Epidermal melanocyte (primary cell): Measurements from ENCODE around the gene SYNJ2.

Experiments used
- DNase-seq: peaks from one replicate; pipeline ENCODE4 v3.0.0; 2011; ENCODE audit warnings: low spot score; ENCODE audit not compliant: insufficient read length

Gene SYNJ2

DNA sequence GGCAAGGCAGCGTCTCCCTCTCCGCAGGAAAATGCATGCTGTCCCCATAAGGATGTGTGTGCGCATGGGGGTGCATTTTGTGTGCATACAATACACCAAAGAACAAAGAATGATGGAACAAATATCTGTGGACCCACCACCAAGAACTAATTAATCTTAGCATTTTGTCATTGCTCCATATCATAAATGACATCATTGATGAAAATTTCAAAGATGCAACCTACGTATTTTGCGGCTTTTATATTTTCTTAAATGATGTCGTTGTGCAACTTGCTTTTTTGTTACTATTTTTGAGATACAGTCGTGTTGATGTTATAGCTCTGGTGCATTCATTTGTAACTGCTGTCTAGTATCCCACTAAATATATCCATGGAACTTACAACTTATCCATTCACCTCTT, 96.7 kb downstream of the SYNJ2 start:
- no peak for DNase-seq

DNA sequence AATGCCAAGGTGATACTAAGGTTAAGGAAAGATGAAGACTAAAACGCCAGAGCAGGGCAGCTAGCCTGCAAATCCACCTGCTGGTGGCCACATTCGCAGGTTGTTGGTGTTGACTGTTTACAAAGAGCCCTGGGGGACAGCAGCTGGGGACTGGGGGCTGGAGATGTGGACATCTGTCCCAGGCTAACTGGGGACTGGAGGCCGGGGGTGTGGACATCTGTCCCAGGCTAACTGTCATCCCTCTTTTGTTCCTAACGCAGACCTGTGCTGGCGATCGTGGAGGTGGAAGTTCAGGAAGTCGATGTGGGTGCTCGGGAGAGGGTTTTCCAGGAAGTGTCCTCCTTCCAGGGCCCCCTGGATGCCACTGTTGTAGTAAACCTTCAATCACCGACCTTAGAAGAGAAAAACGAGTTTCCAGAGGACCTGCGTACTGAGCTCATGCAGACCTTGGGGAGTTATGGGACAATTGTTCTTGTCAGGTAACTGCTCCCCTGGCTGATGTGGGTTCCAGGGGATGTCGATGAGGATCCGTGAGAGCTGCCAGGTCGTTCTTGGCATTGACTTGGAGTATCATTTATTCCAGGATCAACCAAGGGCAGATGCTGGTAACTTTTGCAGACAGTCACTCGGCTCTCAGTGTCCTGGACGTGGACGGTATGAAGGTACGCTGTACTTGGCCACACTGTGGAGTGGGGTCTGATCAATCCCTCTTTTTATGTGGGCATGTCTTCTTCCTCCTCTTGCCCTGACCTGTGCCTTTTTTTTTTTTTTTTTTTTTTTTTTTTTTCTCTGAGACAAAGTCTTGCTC, 99.4 kb downstream of the SYNJ2 start:
- DNase-seq, result no peak

DNA sequence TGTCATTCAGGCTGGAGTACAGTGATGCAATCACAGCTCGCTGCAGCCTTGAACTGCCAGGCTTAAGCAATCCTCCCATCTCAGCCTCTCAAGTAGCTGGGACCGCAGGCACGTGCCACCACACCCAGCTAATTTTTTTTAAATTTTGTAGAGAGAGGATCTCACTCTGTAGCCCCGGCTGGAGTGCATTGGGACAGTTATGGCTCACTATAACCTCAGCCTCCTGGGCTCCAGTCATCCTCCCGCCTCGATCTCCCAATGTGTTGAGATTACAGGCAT, 99.9 kb downstream of the SYNJ2 start:
- no peak for DNase-seq

DNA sequence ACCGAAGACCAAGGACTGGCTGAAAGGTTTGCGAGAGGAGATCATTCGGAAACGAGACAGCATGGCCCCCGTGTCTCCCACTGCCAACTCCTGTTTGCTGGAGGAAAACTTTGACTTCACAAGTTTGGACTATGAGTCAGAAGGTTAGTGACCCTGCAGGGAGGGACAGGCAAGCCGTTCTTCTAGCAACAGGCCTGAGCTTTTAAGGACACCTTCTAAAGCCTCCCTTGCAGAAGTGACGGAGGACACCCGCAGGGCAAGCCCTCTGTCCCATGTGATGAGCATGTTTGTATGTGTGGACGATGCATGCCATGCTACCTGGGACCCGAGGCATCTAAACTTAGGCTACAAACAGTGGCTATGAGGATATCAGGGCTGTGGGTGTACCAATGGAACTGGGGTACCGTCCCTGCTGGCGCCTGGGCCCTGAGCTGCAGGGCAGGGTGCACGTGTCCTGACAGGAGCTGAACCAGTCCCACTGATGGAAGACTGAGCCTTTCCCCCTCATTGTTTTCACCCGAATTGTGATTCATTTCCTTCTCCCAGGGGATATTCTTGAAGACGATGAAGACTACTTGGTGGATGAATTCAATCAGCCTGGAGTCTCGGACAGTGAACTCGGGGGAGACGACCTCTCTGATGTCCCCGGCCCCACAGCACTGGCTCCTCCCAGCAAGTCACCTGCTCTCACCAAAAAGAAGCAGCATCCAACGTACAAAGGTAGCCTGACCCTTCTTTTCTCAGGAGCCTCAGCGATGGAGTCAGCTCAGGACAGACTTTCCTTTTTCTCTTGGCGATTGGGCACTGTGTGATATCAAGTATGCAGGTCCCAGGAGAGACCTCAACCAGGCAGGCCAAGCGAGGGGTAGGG, 102.0 kb downstream of the SYNJ2 start:
- DNase-seq, result no peak

DNA sequence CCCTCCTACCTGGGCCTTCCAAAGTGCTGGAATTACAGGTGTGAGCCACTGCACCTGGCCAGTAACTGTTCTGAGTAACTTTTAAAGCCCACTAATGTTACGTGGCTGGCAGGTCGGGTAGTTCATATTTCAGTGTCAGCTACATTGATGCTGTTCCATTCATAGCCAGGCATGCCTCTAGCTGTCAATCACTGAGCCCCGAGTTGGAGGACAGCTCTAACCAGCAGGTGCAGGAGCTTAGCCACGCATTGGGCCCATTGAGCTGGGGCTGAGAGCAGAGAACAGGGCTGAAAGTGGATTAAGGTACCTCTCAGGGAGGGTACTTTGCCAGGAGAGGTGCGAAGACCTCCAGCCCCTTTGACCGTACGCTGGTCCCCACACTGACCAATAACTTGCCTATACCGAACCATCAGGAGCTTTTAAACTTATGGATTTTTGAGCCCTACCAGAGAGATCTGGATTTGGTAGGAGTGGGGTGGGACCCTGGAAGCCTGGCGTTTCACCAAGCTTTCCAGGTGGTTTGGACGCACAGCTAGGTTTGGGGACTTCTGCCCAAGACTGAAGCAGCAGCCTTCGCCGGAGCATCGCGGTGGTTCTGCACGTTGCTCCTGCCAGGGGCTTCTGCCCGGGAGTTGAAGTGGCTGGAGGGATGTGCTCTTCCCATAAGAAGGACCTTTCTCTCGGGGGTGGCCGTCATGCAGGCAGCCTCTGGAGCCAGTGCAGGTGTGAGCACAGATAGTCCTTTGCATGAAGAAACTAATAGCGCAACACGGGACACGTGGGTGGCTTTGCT, 103.8 kb downstream of the SYNJ2 start:
- no peak for DNase-seq

DNA sequence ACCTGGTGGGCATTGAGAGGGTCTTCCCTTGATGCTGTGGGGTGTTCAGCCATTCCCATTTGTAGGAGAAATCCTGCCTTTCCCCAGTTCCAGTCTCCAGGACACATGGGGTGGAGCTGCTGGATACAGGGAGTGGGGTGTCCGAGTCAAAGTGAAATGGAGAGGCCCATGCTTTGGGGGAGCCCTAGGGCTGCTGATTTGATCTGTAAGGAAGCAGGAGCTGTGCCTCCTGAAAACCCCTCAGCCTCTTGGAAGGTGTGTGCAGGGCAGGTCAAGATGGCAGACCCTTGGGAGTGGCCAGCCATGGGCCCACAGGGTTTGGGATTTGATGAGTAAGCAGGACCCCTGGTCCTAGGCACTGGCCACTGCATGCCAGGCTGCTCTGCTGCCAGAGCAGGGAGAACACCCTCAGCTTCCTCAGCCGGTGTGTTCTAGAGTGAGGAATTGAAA, 104.4 kb downstream of the SYNJ2 start:
- no peak for DNase-seq

DNA sequence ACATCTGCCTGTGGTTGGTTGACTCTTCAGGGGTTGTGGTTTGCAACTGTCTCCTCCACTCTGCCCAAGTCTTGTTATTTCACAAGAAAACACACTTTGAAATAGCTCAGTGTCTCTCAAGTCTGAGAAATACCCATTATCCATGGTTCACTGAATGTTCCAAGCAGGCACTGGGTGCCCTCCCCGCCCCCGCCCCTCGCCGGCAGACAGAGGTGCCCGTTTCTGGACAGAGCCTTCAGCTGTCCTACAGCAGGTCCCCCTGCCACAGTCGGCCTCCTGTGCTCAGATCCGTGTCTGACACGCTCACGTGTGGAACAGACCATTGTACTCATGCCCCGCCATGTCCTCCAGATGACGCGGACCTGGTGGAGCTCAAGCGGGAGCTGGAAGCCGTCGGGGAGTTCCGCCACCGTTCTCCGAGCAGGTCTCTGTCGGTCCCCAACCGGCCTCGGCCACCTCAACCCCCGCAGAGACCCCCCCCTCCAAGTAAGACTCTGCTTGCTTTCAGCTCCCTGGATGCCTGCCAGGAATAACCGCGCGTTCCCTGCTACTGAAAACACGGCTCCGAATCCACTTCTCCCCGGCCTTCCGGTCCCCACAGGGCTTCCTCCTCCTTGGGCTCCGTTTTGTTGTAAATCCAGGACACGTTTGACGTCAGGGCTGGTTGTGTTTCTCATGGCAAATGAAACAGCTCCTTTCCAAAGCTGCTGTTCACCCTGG, 105.0 kb downstream of the SYNJ2 start:
- DNase-seq, result no peak

DNA sequence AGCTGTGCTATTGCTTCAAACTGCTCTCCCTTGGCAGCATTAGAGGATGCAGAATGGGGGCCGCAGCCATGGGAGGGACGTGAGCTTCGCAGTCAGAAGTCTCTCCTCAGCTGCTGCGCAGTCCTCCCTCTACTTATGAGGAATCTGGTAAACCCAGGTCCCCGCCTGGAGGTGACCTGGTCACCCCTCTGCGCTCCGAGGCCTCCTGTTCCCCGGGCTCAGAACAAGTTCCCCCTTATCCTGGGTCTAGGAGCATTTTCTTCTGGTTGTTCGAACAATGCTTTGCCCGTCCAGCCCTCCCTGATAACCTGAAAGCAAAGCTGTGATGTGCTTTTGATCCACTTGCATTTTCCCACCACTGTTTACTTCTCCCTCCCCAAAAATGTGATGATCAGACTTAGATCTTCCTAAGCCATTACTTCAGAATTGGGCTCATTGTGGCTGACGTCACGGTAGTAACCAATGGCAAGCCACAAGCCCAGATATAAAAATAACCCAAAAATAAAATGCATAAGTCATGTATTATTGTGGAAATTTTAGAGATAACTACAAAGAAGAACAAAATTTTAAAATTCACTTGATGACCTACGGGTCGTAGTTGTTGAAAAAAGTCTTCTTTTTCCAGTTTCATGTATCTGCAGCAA, 105.7 kb downstream of the SYNJ2 start:
- no peak for DNase-seq

DNA sequence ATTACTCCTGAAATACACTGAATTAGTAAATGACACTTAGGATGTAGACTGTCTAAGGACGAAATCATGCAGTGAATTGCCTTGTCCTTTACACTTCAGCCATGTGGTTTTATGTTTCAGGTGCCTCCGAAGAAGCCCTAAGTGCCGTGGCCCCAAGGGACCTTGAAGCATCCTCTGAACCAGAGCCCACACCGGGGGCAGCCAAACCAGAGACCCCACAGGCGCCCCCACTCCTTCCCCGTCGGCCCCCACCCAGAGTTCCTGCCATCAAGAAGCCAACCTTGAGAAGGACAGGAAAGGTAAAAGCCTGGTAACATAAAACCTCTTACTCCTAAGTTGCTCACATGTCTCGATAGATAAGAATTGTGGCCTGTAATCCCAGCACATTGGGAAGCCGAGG, 111.1 kb downstream of the SYNJ2 start:
- DNase-seq, result no peak

DNA sequence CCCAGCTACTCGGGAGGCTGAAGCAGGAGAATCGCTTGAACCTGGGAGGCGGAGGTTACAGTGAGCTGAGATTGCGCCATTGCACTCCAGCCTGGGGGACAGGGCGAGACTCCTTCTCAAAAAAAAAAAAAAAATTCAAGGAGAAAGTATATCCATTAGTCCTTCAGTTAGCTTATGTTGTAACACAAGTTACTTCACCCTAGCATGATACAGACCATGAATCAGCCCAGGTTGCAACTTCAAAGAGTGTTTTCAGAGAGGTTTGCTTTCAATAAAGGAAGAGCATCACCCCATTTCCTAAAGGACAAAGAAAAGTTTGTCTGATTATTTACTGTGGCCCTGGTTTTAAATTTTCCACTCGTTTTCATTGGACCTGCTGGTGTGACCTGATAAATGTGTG, 113.4 kb downstream of the SYNJ2 start:
- DNase-seq, result no peak

DNA sequence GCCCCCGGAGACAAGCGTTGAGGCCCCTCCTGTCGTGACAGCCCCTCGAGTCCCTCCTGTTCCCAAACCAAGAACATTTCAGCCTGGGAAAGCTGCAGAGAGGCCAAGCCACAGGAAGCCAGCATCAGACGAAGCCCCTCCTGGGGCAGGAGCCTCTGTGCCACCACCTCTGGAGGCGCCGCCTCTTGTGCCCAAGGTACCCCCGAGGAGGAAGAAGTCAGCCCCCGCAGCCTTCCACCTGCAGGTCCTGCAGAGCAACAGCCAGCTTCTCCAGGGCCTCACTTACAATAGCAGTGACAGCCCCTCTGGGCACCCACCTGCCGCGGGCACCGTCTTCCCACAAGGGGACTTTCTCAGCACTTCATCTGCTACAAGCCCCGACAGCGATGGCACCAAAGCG, 114.0 kb downstream of the SYNJ2 start:
- DNase-seq, result no peak

DNA sequence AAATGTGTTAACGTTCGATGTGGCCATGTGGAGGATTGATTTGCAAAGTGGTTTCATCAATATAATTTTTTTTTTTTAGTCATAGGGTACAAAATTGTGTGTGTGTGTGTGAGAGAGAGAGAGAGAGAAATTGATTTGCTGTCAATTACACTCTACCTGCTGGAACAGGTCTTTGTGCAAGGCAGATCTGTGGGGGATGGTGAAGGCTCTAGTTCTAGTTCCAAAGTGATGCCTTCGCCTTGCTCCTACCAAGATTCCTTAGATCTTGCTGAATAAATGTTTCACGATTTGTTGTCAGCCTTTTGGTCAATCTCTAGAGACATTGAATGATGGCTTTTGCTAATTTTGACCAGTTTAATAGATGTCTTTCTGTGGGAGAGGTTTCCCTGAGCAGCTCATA, 121.6 kb downstream of the SYNJ2 start:
- DNase-seq, result no peak

DNA sequence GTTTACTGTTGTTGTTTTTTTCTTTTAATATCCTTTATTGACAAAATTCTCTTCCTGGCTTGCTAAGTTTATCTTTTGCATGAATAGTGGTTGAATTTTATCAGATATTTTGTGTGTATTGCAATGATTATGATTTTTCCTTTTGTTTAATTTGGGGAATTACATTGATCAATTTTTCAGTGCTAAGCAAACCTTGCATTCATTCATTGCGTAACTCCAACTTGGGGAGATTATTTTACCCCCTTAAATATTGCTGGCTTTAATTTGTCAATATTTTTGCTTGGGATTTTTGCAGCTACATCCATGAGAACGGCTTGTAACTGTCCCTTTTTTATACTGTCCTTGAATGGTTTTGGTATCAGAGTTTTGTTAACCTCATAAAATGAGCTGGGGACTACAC, 123.0 kb downstream of the SYNJ2 start:
- no peak for DNase-seq

DNA sequence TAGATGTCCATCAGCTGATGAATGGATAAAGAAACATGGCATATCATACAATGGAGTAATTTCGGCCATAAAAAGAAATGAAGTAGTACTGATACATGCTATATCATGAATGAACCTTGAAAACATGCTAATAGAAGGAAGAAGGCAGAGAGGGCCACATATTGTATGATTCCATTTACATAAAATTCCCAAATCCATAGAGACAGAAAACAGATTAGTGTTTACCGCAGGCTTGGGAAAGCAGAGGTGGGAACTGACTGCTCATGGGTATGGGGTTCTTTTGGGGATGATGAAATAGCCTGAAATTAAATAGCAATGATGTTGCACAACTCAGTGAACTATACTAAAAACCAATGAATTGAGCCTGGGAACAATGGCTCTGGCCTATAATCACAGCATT, 128.1 kb downstream of the SYNJ2 start:
- no peak for DNase-seq

DNA sequence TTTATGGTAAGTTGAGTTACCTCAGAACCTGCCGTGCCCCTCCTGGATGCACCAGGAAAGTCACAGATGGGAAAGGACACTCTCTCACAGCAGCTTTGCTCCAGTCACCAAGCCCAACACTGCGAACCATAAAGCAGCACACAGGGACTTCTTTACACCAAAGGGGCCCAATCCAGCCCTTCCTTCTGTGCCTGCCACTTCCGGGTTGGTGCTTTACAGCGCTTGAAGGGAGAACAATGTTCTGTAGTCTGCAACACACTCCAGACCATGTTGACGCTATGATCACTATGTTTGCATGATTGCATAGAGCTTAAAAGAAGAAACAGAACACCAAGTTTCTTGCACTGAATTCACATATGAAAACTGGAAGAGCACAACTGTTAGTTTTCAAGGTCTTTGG, 129.3 kb downstream of the SYNJ2 start:
- no peak for DNase-seq

DNA sequence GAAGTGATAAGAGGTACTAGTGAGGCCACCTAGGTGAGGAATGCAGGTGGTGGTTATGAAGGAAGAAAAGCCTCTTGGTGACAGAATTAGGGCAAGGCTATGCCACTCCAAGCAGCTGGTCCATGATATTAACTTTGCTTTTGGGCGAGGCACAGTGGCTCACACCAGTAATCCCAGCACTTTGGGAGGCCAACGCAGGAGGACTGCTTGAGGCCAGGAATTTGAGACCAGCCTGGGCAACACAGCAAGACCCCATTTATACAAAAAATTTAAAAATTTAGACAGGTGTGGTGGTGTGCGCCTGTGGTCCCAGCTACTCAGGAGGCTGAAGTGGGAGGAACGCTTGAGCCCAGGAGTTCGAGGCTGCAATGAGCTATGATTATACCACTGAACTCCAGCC, 130.3 kb downstream of the SYNJ2 start:
- DNase-seq, result no peak

DNA sequence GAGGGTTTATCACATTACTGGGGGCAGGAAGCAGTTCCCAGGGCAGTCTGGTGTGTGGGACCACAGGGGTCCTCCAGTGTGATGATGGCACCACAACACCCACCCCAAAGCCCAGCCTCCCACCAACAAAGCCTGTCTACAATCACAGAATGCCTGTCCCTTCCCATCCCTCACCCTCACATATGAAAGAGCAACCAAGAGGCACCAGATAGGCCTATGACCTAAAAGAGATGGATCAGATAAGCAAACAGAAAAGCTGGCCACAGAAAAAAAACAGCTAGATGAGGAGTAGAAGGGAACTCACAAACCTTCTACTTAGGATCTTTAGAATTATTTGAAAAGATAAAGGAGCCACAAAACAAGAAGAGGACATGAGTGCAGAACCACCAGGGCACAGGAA, 132.1 kb downstream of the SYNJ2 start:
- no peak for DNase-seq

DNA sequence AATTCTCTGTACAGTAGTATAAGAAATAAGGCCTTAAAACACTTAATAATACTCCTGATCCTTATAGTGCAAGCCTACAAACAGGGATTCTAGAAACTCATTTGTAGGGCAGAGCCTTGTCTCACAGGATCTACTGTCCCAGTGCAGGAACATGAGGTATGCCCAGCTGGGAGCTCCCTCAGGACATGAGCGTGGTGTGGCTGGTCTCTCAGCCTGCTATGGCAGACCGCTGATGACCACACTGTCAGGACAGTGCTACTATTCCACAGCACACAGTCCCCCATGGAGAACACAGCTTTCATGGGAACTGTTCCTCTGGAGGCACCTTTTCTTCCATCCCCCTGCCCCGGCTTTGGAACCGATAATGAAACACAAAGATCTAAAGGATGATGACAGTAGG, 133.4 kb downstream of the SYNJ2 start:
- DNase-seq, result no peak

DNA sequence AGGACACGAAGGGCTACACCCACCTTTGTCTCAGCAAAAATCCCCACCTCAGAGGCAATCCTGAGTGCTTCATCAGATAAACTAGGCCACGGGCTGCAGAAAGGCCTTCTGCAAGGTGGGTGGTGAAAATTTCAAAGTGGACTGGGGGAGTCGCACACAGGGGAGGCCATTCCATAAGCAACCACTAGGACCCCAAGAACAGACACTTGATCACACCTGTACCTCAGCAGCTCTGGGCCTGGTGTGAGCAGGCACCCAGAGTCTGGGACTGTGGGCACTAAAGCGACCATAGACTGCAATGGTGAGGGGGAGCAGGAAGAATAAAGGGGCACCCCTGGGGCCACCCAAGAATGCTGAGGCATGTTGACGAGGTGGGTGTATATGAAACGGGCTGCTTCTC, 133.8 kb downstream of the SYNJ2 start:
- no peak for DNase-seq

DNA sequence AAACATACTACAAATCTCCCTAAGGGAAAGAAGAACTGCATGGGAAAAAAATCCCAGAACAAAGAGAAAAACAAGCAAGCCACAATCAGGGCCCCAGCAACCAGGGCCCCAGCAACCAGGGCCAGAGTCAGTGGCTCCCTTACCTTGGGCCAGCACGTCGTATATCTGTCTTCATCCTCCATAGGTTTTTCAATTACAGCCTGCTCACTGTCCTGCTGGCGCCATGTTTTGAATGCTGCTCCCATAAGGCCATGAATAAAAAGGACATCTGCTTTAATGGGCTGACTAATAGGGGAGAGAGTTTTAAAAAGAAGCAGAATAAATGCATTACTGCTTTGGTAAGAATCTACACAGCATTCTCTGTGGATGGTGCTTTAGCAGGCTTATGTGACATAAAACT, 137.2 kb downstream of the SYNJ2 start:
- no peak for DNase-seq

DNA sequence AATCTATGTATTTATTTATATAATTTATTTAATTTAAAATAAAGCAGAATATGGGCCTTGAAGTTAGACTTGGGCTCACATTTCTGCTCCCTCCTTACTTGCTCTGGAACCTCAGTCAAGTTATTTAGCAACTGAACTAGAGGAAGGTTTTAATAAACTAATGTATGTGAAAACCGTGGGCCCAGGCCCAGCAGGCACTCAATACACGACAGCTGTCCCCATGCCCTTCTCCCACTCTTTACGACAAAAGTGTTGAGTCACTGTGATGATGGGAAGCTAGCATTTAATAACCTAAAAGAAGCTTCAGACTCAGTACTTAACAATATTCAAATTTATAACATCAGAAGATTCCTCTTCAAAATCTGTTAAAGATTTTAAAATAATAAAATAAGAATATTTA, 139.7 kb downstream of the SYNJ2 start:
- no peak for DNase-seq
